Smooth muscle cell of the brain vasculature (primary cell): ENCODE results near the gene FAH.

Source experiments
- DNase-seq: peaks from one replicate; pipeline ENCODE4 v3.0.0-alpha.2; 2012; ENCODE audit warnings: low read depth, low spot score

Gene FAH

GRCh38 chr15:80173022-80173759 is 20.4 kb downstream of the FAH start:
- DNase-seq: peak; percentile 31

- no peak for DNase-seq
These were observed 21.4 kb downstream of the FAH start for GRCh38 chr15:80174017-80174746.

- DNase-seq: no peak
These were observed 22.6 kb downstream of the FAH start for GRCh38 chr15:80175436-80175835.

- DNase-seq: no peak
These were observed 23.6 kb downstream of the FAH start for GRCh38 chr15:80176443-80176842.

GRCh38 chr15:80177156-80177555 is 24.4 kb downstream of the FAH start:
- no peak for DNase-seq

GRCh38 chr15:80179025-80179759 is 26.4 kb downstream of the FAH start:
- peak; percentile 58 for DNase-seq

GRCh38 chr15:80179935-80180334 is 27.1 kb downstream of the FAH start:
- no peak for DNase-seq

- DNase-seq: no peak
These were observed 27.7 kb downstream of the FAH start for GRCh38 chr15:80180468-80180867.

GRCh38 chr15:80180986-80181385 is 28.2 kb downstream of the FAH start:
- DNase-seq: no peak

GRCh38 chr15:80182611-80183261 is 29.9 kb downstream of the FAH start:
- DNase-seq: no peak

- no peak for DNase-seq
These were observed 30.5 kb downstream of the FAH start for GRCh38 chr15:80183306-80183705.

- DNase-seq: no peak
These were observed 31.1 kb downstream of the FAH start for GRCh38 chr15:80183886-80184285.

GRCh38 chr15:80184554-80184953 is 31.8 kb downstream of the FAH start:
- DNase-seq: no peak

- no peak for DNase-seq
These were observed 32.4 kb downstream of the FAH start for GRCh38 chr15:80185152-80185551.

GRCh38 chr15:80186066-80186465 is 33.3 kb downstream of the FAH start:
- DNase-seq: no peak

GRCh38 chr15:80186597-80186996 is 33.8 kb downstream of the FAH start:
- no peak for DNase-seq

GRCh38 chr15:80188251-80188650 is 35.5 kb downstream of the FAH start:
- no peak for DNase-seq

- DNase-seq: no peak
These were observed 38.4 kb downstream of the FAH start for GRCh38 chr15:80191198-80191597.

GRCh38 chr15:80191897-80192595 is 39.2 kb downstream of the FAH start:
- no peak for DNase-seq

- DNase-seq: no peak
These were observed 41.4 kb downstream of the FAH start for GRCh38 chr15:80194186-80194585.

- DNase-seq: no peak
These were observed 42.1 kb downstream of the FAH start for GRCh38 chr15:80194914-80195313.
